Measurements from ENCODE around the gene SWSAP1.

DNA sequence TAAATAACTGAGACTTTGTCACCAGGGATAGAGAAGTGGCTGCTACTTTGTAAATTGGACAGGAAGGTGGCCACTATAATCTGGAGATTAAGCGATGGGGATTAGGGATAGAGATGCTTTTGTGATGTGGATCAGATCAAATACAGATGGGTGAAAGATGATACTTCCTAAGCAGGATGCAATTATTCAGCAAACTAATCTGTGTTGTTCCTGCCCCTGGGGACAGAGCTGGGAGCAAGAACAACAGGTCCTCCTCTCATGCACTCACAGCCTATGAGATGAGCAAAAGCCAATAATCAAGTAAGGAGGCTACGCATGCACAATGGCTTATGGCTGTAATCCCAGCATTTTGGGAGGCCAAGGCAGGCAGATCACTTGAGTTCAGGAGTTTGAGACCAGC lies 40.1 kb downstream of the SWSAP1 start:
- no peak for TF ChIP-seq EZH2 (IDR thresholded peaks at IDR 0.05; ENCODE audit: insufficient read depth, low read length)
- TF ChIP-seq, protein P1, sequence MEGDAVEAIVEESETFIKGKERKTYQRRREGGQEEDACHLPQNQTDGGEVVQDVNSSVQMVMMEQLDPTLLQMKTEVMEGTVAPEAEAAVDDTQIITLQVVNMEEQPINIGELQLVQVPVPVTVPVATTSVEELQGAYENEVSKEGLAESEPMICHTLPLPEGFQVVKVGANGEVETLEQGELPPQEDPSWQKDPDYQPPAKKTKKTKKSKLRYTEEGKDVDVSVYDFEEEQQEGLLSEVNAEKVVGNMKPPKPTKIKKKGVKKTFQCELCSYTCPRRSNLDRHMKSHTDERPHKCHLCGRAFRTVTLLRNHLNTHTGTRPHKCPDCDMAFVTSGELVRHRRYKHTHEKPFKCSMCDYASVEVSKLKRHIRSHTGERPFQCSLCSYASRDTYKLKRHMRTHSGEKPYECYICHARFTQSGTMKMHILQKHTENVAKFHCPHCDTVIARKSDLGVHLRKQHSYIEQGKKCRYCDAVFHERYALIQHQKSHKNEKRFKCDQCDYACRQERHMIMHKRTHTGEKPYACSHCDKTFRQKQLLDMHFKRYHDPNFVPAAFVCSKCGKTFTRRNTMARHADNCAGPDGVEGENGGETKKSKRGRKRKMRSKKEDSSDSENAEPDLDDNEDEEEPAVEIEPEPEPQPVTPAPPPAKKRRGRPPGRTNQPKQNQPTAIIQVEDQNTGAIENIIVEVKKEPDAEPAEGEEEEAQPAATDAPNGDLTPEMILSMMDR (IDR thresholded peaks at IDR 0.05; ENCODE audit: insufficient read depth, low read depth, low read length), result no peak

Measured in astrocyte (in vitro differentiated cells and primary cell).